Mesenchymal stem cell (in vitro differentiated cells and primary cell): ENCODE data around the gene ATG2A.

Experiments used
- DNase-seq: peaks from one replicate; pipeline ENCODE4 v3.0.0-alpha.2; 2013
- H2AFZ ChIP-seq: one replicate; pipeline ENCODE4 v1.6.1; 2013; ENCODE audit warnings: low read depth, mild to moderate bottlenecking, control low read depth, inconsistent platforms, low read length, moderate library complexity
- H2AK5ac ChIP-seq: 2 replicates; pipeline ENCODE4 v1.6.1; 2013; ENCODE audit warnings: low read length, moderate library complexity, mild to moderate bottlenecking, inconsistent platforms; ENCODE audit not compliant: severe bottlenecking
- H2BK120ac ChIP-seq: one replicate; pipeline ENCODE4 v1.6.1; 2013; ENCODE audit warnings: low read depth, mild to moderate bottlenecking, inconsistent platforms, low read length, moderate library complexity
- H2BK12ac ChIP-seq, 2 experiments: one replicate each; pipeline ENCODE4 v1.6.1; 2013; ENCODE audit warnings: inconsistent platforms in 2 of 2, low read length in 2 of 2, mild to moderate bottlenecking in 2 of 2, moderate library complexity in 2 of 2, control low read depth in 1 of 2
- H2BK15ac ChIP-seq: one replicate; pipeline ENCODE4 v1.6.1; 2013; ENCODE audit warnings: mild to moderate bottlenecking, low read depth, inconsistent platforms; ENCODE audit not compliant: poor library complexity, severe bottlenecking
- H2BK5ac ChIP-seq: 2 replicates; pipeline ENCODE4 v1.6.1; 2013; ENCODE audit warnings: low read depth, mild to moderate bottlenecking, low read length, control low read depth, inconsistent platforms; ENCODE audit not compliant: poor library complexity, severe bottlenecking
- H3K14ac ChIP-seq, 2 experiments: one replicate each; pipeline ENCODE4 v1.6.1; 2013; ENCODE audit warnings: inconsistent platforms in 2 of 2, low read length in 2 of 2, control low read depth in 1 of 2, mild to moderate bottlenecking in 1 of 2, moderate library complexity in 1 of 2
- H3K18ac ChIP-seq, 2 experiments: one replicate each; pipeline ENCODE4 v1.6.1; 2013; ENCODE audit warnings: inconsistent platforms in 2 of 2, low read length in 2 of 2, control low read depth in 1 of 2, low read depth in 1 of 2, mild to moderate bottlenecking in 1 of 2
- H3K23ac ChIP-seq, 2 experiments: one replicate each; pipeline ENCODE4 v1.6.1; 2013; ENCODE audit warnings: inconsistent platforms in 2 of 2, low read length in 2 of 2, mild to moderate bottlenecking in 2 of 2, moderate library complexity in 2 of 2, control low read depth in 1 of 2
- H3K27ac ChIP-seq: 2 replicates; pipeline ENCODE4 v1.5.1; 2013; ENCODE audit warnings: mild to moderate bottlenecking, moderate library complexity, low read length, control low read depth, inconsistent platforms; ENCODE audit not compliant: poor library complexity, severe bottlenecking
- H3K27me3 ChIP-seq, 2 experiments: 2 replicates each; pipeline versions ENCODE4 v1.6.1 to v1.7.0; 2013; ENCODE audit warnings: low read length in 2 of 2, mild to moderate bottlenecking in 2 of 2, moderate library complexity in 2 of 2, control low read depth in 1 of 2, inconsistent platforms in 1 of 2; ENCODE audit not compliant: control insufficient read depth in 1 of 2, insufficient read depth in 1 of 2
- H3K36me3 ChIP-seq, 2 experiments: 2 replicates each; pipeline versions ENCODE4 v1.6.1 to v1.7.0; 2013; ENCODE audit warnings: low read length in 2 of 2, control low read depth in 1 of 2, inconsistent platforms in 1 of 2, low read depth in 1 of 2, mild to moderate bottlenecking in 1 of 2; ENCODE audit not compliant: insufficient read depth in 2 of 2, control insufficient read depth in 1 of 2
- H3K4ac ChIP-seq, 2 experiments: one replicate each; pipeline ENCODE4 v1.6.1; 2013; ENCODE audit warnings: inconsistent platforms in 2 of 2, low read length in 2 of 2, mild to moderate bottlenecking in 2 of 2, moderate library complexity in 2 of 2, control low read depth in 1 of 2, low read depth in 1 of 2
- H3K4me1 ChIP-seq: 2 replicates; pipeline ENCODE4 v1.6.1; 2013; ENCODE audit warnings: low read depth, low read length, control low read depth; ENCODE audit not compliant: control insufficient read depth, insufficient read depth
- H3K4me2 ChIP-seq: 2 replicates; pipeline ENCODE4 v1.6.1; 2013; ENCODE audit warnings: low read length, mild to moderate bottlenecking, inconsistent platforms; ENCODE audit not compliant: poor library complexity, severe bottlenecking
- H3K4me3 ChIP-seq, 2 experiments: 2 replicates each; pipeline versions ENCODE4 v1.5.1 to v1.7.0; 2013; ENCODE audit warnings: low read length in 2 of 2, mild to moderate bottlenecking in 2 of 2, control low read depth in 1 of 2, low read depth in 1 of 2; ENCODE audit not compliant: insufficient read depth in 1 of 2
- H3K79me1 ChIP-seq: replicated peaks from 2 replicates; pipeline ENCODE4 v1.6.1; 2013; ENCODE audit warnings: mild to moderate bottlenecking, control low read depth, low read length, inconsistent platforms; ENCODE audit not compliant: poor library complexity, severe bottlenecking
- H3K9ac ChIP-seq: 2 replicates; pipeline ENCODE4 v1.7.0; 2013; ENCODE audit warnings: mild to moderate bottlenecking, low read length, moderate library complexity
- H3K9me3 ChIP-seq: 2 replicates; pipeline ENCODE4 v1.7.0; 2013; ENCODE audit warnings: mild to moderate bottlenecking, low read length; ENCODE audit not compliant: control insufficient read depth
- H4K8ac ChIP-seq: one replicate; pipeline ENCODE4 v1.6.1; 2013; ENCODE audit warnings: inconsistent platforms, mild to moderate bottlenecking, low read length, moderate library complexity
- H4K91ac ChIP-seq: one replicate; pipeline ENCODE4 v1.6.1; 2013; ENCODE audit warnings: mild to moderate bottlenecking, low read length, inconsistent platforms
- WGBS: methylation state at CpG from one replicate; pipeline ENCODE4 v1.1.7; 2013; ENCODE audit warnings: mixed read lengths; 5-methylcytosine and 5-hydroxymethylcytosine counted together

The ATG2A gene

DNA sequence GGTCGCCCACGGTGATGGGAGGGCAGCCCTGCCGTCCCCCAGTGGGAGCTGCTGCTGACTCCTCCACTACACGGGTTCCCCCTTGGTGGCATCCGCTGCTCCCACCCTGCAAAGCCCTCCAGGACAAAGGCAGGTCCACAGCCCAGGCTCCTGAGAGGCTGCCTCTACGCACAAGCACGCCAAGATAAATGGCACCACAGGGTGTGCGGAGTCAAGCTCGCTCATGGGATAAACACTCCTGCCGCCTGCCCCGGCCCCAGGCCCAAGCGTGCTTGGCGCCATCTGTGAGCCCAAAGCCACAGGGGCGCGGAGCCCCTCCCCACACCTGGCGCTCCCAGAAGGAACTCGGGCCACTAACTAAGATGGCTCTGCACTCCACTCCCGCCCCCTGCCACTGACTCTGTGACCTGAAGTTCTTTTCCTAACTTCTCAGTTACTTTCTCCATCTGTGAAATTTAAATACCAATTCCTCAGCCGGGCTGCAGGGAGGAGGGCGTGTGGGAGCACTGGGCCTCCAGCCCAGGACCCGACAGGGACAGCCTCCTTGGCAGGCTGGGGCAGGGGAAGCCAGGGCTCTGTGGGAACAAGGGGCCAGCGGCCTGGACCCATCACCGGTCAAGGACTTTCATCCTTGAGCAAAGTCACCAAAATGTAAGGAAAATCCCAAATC lies 53.5 kb downstream of the ATG2A start:
- no peaks in the 10 kb centered on the region for H3K9me3 ChIP-seq
- no peak overlapping the region for H2AFZ ChIP-seq
- DNase-seq = no peak
- peak overlapping the region; percentile 75 for H2AK5ac ChIP-seq
- H3K4me1 ChIP-seq = peaks cover 55% of the 10 kb centered on the region
- H3K27me3 ChIP-seq = no peaks in the 10 kb centered on the region
- peak overlapping the region in 1 of 2 experiments; percentile 80 for H3K14ac ChIP-seq
- peak overlapping the region; percentile 91 for H4K91ac ChIP-seq
- peaks cover 7% of the 10 kb centered on the region for H3K79me1 ChIP-seq
- H4K8ac ChIP-seq = peak overlapping the region; percentile 47
- peak overlapping the region in 1 of 2 experiments; percentile 46 for H3K4me3 ChIP-seq
- H2BK5ac ChIP-seq = peak overlapping the region; percentile 69
- H2BK12ac ChIP-seq = peak overlapping the region; percentile 11 to 96
- peak overlapping the region; percentile 69 to 94 for H3K4ac ChIP-seq
- H3K36me3 ChIP-seq = peaks cover 30% of the 10 kb centered on the region in 2 experiments
- H3K4me2 ChIP-seq = no peak overlapping the region
- 89% methylated on average over 23 of the region's 23 CpGs for WGBS
- H3K9ac ChIP-seq = peak overlapping the region; percentile 71
- peak overlapping the region; percentile 64 for H2BK120ac ChIP-seq
- peak overlapping the region in 1 of 2 experiments; percentile 20 for H3K23ac ChIP-seq
- peak overlapping the region; percentile 31 to 95 for H3K18ac ChIP-seq
- H2BK15ac ChIP-seq = peak overlapping the region; percentile 74
- H3K27ac ChIP-seq = peak overlapping the region; percentile 95

DNA sequence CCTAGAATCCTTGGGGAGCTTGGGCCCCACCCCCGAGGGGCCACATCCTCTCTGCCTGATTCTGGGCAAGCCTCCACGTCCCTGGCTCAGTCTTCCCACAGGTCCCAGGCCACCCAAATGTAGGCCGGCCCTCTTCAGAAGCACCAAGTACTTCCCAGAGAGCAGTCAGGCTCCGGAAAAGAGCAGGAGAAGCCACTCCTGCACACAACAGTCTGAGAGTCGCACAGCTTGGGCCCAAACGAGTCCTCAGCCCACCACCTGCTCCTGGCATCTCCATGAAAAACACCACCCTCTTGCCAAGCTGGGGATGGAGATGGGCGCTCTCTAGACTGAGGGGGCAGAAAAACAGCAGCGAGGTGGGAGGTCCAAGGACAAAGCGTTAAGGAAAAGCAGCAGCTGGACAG lies 54.0 kb downstream of the ATG2A start:
- no peak for DNase-seq
- H3K4ac ChIP-seq = peak overlapping the region; percentile 24 to 69
- H3K23ac ChIP-seq = no peak overlapping the region
- H3K4me2 ChIP-seq = no peak overlapping the region
- H3K27ac ChIP-seq = peak overlapping the region; percentile 95
- H4K8ac ChIP-seq = peak overlapping the region; percentile 9
- peaks cover 29 to 32% of the 10 kb centered on the region in 2 experiments for H3K36me3 ChIP-seq
- no peaks in the 10 kb centered on the region for H3K9me3 ChIP-seq
- peak overlapping the region; percentile 70 for H4K91ac ChIP-seq
- peak overlapping the region; percentile 50 for H2BK120ac ChIP-seq
- H2BK12ac ChIP-seq = peak overlapping the region; percentile 11 to 27
- H3K18ac ChIP-seq = peak overlapping the region; percentile 31 to 49
- H3K4me3 ChIP-seq = peak overlapping the region in 1 of 2 experiments; percentile 46
- no peaks in the 10 kb centered on the region for H3K27me3 ChIP-seq
- peak overlapping the region; percentile 14 for H2AK5ac ChIP-seq
- H3K4me1 ChIP-seq = peaks cover 53% of the 10 kb centered on the region
- peak overlapping the region in 1 of 2 experiments; percentile 29 for H3K14ac ChIP-seq
- WGBS = 79% methylated on average over 9 of the region's 9 CpGs
- H2BK5ac ChIP-seq = no peak overlapping the region
- no peak overlapping the region for H2AFZ ChIP-seq
- H2BK15ac ChIP-seq = peak overlapping the region; percentile 12
- peaks cover 9% of the 10 kb centered on the region for H3K79me1 ChIP-seq
- peak overlapping the region; percentile 71 for H3K9ac ChIP-seq

DNA sequence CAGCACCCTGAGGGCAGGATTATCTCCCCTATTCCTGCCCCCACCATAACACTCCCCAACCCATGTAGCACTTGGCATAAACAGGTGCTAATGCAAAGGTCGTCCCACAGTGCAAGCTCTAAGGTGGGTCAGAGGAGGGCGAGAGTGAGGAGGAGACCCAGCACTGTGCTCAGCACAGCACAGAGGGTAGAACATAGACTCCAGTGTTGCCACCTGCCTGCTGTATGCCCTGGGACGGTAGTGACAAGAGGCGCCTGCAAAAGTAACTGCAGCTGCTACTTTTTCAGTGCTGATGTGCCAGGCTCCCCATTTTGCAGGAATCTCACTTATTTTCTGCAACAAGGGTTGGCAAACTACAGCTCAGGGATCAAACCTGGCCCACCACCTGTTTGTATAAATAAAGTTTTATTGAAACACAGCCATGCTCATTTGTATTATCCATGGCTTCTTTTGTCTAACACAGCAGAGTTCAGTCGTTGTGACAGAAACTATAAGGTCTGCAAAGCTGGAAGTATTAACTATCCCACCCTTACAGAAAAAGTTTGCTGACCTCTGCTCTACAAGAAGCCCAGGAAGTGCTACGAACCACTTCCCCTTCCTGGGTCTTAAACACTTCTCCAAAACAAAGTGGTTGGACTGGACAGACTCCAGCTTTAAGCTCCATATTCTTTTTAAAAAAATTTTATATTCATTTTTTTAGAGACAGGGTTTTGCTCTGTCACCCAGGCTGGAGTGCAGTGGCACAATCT lies 55.6 kb downstream of the ATG2A start:
- H3K4ac ChIP-seq = no peak overlapping the region
- 91% methylated on average over 5 of the region's 6 CpGs for WGBS
- DNase-seq = no peak

More for the DNA sequence above, 55.6 kb downstream of the ATG2A start:
- peaks cover 30 to 41% of the 10 kb centered on the region in 2 experiments for H3K36me3 ChIP-seq
- H3K79me1 ChIP-seq = peaks cover 14% of the 10 kb centered on the region
- no peaks in the 10 kb centered on the region for H3K9me3 ChIP-seq
- H3K27me3 ChIP-seq = no peaks in the 10 kb centered on the region
- H2AFZ ChIP-seq = no peak overlapping the region
- no peak overlapping the region for H2BK15ac ChIP-seq
- H2AK5ac ChIP-seq = peak overlapping the region; percentile 17
- no peak overlapping the region for H3K14ac ChIP-seq
- no peak overlapping the region for H2BK5ac ChIP-seq
- H3K9ac ChIP-seq = no peak overlapping the region
- no peak overlapping the region for H4K8ac ChIP-seq
- H3K4me1 ChIP-seq = peaks cover 56% of the 10 kb centered on the region
- H3K23ac ChIP-seq = no peak overlapping the region
- H2BK12ac ChIP-seq = no peak overlapping the region
- H3K4me2 ChIP-seq = no peak overlapping the region
- no peak overlapping the region for H3K18ac ChIP-seq
- H2BK120ac ChIP-seq = no peak overlapping the region
- H4K91ac ChIP-seq = no peak overlapping the region
- no peak overlapping the region for H3K4me3 ChIP-seq
- H3K27ac ChIP-seq = no peak overlapping the region
